Measurements from ENCODE around the gene IFITM1.

DNA sequence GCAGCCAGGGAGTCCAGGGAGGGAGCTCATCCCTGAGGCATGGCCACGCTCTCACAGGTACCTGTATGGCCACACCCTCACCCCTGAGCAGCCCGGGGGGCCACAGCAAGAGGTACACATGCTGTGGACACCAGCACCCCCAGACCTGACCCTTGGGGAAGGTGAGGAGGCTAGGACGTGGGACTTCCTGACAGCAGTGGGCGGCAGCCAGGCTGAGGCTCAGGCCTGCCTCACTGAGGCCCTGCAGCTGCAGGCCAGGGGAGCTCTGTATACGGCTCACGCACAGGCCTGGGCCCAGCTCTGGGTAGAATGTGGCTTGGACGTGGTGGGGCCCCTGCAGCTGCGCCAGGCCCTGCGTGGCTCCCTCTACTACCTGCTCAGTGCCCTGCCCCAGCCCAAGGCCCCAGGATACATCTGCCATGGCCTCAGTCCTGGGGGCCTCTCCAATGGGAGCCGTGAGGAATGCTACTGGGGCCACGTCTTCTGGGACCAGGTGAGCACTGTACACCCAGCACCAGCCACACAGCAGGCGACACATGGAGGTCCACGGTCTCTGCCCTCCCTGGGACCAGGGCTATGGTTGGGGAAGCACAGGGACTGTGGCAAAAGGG, 23.1 kb upstream of the IFITM1 start:
- TF ChIP-seq, protein P1, sequence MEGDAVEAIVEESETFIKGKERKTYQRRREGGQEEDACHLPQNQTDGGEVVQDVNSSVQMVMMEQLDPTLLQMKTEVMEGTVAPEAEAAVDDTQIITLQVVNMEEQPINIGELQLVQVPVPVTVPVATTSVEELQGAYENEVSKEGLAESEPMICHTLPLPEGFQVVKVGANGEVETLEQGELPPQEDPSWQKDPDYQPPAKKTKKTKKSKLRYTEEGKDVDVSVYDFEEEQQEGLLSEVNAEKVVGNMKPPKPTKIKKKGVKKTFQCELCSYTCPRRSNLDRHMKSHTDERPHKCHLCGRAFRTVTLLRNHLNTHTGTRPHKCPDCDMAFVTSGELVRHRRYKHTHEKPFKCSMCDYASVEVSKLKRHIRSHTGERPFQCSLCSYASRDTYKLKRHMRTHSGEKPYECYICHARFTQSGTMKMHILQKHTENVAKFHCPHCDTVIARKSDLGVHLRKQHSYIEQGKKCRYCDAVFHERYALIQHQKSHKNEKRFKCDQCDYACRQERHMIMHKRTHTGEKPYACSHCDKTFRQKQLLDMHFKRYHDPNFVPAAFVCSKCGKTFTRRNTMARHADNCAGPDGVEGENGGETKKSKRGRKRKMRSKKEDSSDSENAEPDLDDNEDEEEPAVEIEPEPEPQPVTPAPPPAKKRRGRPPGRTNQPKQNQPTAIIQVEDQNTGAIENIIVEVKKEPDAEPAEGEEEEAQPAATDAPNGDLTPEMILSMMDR (IDR thresholded peaks at IDR 0.05; ENCODE audit: insufficient read depth, low read depth, low read length), result no peak
- TF ChIP-seq EZH2 (IDR thresholded peaks at IDR 0.05; ENCODE audit: insufficient read depth, low read length), result no peak
